GM12878 (cell line): ENCODE measurements around the gene SIN3A. TPM values are rescaled to one million over a fixed set of nuclear protein-coding genes. Genes with fewer than 3 reads are reported as not detected.

Source experiments
- ATAC-seq: fragments of 200-7000 bp; cut with Tn5 transposase; 3 replicates; pipeline ENCODE4 v1.9.1; 2020; ENCODE audit warnings: mild to moderate bottlenecking, moderate library complexity
- BruUV-seq: library from RNA; stranded (reverse); fragments of 400-500 nt; replicated peaks from 2 replicates; lab custom pipeline; 2021; lab: Mats Ljungman, UMichigan
- CTCF ChIA-PET: fragments of 300-600 bp; sonication (Branson Sonifier 250); formaldehyde crosslinking; extraction: SDS; loops from one replicate; lab custom pipeline; 2021; ENCODE audit warnings: inconsistent platforms; lab: Yijun Ruan, JAX
- POLR2A ChIA-PET: fragments of 350-600 bp; formaldehyde crosslinking; extraction: SDS; loops from one replicate; lab custom pipeline; 2021; ENCODE audit warnings: inconsistent platforms; lab: Charles Lee
- RAD21 ChIA-PET: fragments of 300-600 bp; sonication (Branson Sonifier 250); formaldehyde crosslinking; loops from one replicate; lab custom pipeline; 2023; ENCODE audit warnings: antibody characterized with exemption; ENCODE audit not compliant: unreplicated experiment; lab: Charles Lee
- SMC1A ChIA-PET: fragments of 300-600 bp; sonication (Branson Sonifier 250); formaldehyde crosslinking; loops from one replicate; lab custom pipeline; 2023; ENCODE audit not compliant: unreplicated experiment, uncharacterized antibody; lab: Charles Lee
- DNase-seq: peaks from one replicate; pipeline ENCODE4 v3.0.0-alpha.2; 2011; ENCODE audit warnings: low read depth, low spot score
- FAIRE-seq: peaks from 3 replicates; lab custom pipeline; 2011; peaks lifted over from hg19 to GRCh38; lab: Jason Lieb, UNC
- H2AFZ ChIP-seq: 2 replicates; pipeline ENCODE4 v1.6.0; 2011; ENCODE audit warnings: low read depth, low read length, control low read depth; ENCODE audit not compliant: control insufficient read depth
- H3K27ac ChIP-seq: 2 replicates; pipeline ENCODE4 v1.5.1; 2011; ENCODE audit warnings: control low read depth; ENCODE audit not compliant: control insufficient read depth, insufficient read depth
- H3K27me3 ChIP-seq, 2 experiments: replicated peaks in 1 of 2; 2 replicates each; pipeline versions ENCODE4 v1.6.0 to v1.6.1; 2011; ENCODE audit warnings: low read length in 1 of 2; ENCODE audit not compliant: control insufficient read depth in 2 of 2, insufficient read depth in 2 of 2
- H3K36me3 ChIP-seq, 2 experiments: 2 replicates each; pipeline ENCODE4 v1.5.1; 2011; ENCODE audit warnings: low read length in 1 of 2; ENCODE audit not compliant: control insufficient read depth in 2 of 2, insufficient read depth in 2 of 2
- H3K4me1 ChIP-seq: 2 replicates; pipeline ENCODE4 v1.6.1; 2011; ENCODE audit warnings: mild to moderate bottlenecking, low read length, moderate library complexity, mixed read lengths; ENCODE audit not compliant: control insufficient read depth, insufficient read depth
- H3K4me2 ChIP-seq: 2 replicates; pipeline ENCODE4 v1.6.0; 2011; ENCODE audit warnings: control low read depth; ENCODE audit not compliant: control insufficient read depth, insufficient read depth
- H3K4me3 ChIP-seq: fragments of 200-600 bp; sonication (generic); 2 replicates; pipeline ENCODE4 v1.5.1; 2016
- H3K79me2 ChIP-seq: 2 replicates; pipeline ENCODE4 v1.6.0; 2011; ENCODE audit warnings: low read length; ENCODE audit not compliant: control insufficient read depth, insufficient read depth
- H3K9ac ChIP-seq: 2 replicates; pipeline ENCODE4 v1.8.0; 2011; ENCODE audit warnings: low read length, control low read depth, mixed read lengths; ENCODE audit not compliant: control insufficient read depth, insufficient read depth
- H3K9me3 ChIP-seq: replicated peaks from 3 replicates; pipeline ENCODE4 v1.5.1; 2011; ENCODE audit warnings: mild to moderate bottlenecking, low read length; ENCODE audit not compliant: control insufficient read depth, insufficient read depth
- H4K20me1 ChIP-seq: 2 replicates; pipeline ENCODE4 v1.6.0; 2011; ENCODE audit not compliant: control insufficient read depth, insufficient read depth
- ASH2L ChIP-seq: fragments of 300-600, 200-600 bp; sonication (generic); IDR thresholded peaks from 2 replicates; pipeline ENCODE4 v1.6.1; 2017; ENCODE audit warnings: low read depth, mild to moderate bottlenecking, borderline replicate concordance
- BCL11A ChIP-seq: IDR thresholded peaks from 2 replicates; pipeline ENCODE4 v1.6.1; 2011; ENCODE audit warnings: low read depth, low read length
- CREM ChIP-seq: IDR thresholded peaks from 2 replicates; pipeline ENCODE4 v1.6.1; 2014; ENCODE audit warnings: antibody characterized with exemption, low read depth
- ESRRA ChIP-seq: IDR thresholded peaks from 2 replicates; pipeline ENCODE4 v1.6.1; 2012; ENCODE audit warnings: mild to moderate bottlenecking, low read length, improper control_type of control experiment
- JUND ChIP-seq: IDR thresholded peaks from 2 replicates; pipeline ENCODE4 v1.6.1; 2012; ENCODE audit warnings: low read depth, mild to moderate bottlenecking, low read length, improper control_type of control experiment, moderate library complexity
- LARP7 ChIP-seq: fragments of 450-650 bp; IDR thresholded peaks from 2 replicates; pipeline ENCODE4 v1.6.1; 2017; ENCODE audit warnings: mild to moderate bottlenecking
- MXI1 ChIP-seq: fragments of 150-350 bp; IDR thresholded peaks from 2 replicates; pipeline ENCODE4 v1.6.1; 2011; ENCODE audit warnings: low read depth, mild to moderate bottlenecking, inconsistent platforms, low read length, improper control_type of control experiment
- NFYB ChIP-seq: IDR thresholded peaks from 2 replicates; pipeline ENCODE4 v1.6.1; 2011; ENCODE audit warnings: low read depth, mild to moderate bottlenecking, low read length, improper control_type of control experiment, moderate library complexity; ENCODE audit not compliant: insufficient read depth
- PBX3 ChIP-seq: IDR thresholded peaks from 2 replicates; pipeline ENCODE4 v1.6.1; 2011; ENCODE audit warnings: mild to moderate bottlenecking, low read depth, low read length, moderate library complexity; ENCODE audit not compliant: insufficient replicate concordance
- RELA ChIP-seq: fragments of 450-650 bp; IDR thresholded peaks from 2 replicates; pipeline ENCODE4 v1.8.0; 2014; ENCODE audit warnings: borderline replicate concordance; ENCODE audit not compliant: partially characterized antibody
- SKIL ChIP-seq: fragments of 450-650 bp; IDR thresholded peaks from 2 replicates; pipeline ENCODE4 v1.6.1; 2017; ENCODE audit warnings: mild to moderate bottlenecking, low read depth, inconsistent platforms; ENCODE audit not compliant: poor library complexity, severe bottlenecking
- STAT3 ChIP-seq: IDR thresholded peaks from 2 replicates; pipeline ENCODE4 v1.6.1; 2011; ENCODE audit warnings: low read depth, low read length, improper control_type of control experiment
- TAF1 ChIP-seq: IDR thresholded peaks from 2 replicates; pipeline ENCODE4 v1.6.1; 2011; ENCODE audit warnings: mild to moderate bottlenecking, low read depth, low read length, borderline replicate concordance
- WRNIP1 ChIP-seq: IDR thresholded peaks from 2 replicates; pipeline ENCODE4 v1.6.1; 2011; ENCODE audit warnings: low read depth, low read length, improper control_type of control experiment, borderline replicate concordance
- ZNF24 ChIP-seq: fragments of 450-650 bp; IDR thresholded peaks from 2 replicates; pipeline ENCODE4 v1.6.1; 2017; ENCODE audit warnings: antibody characterized with exemption, mild to moderate bottlenecking
- WGBS: methylation state at CpG from one replicate; pipeline ENCODE4 v1.1.6; 2016; ENCODE audit warnings: low lambda C conversion rate; ENCODE audit not compliant: insufficient replicate concordance, insufficient coverage; ENCODE audit errors: missing lambda C conversion rate; 5-methylcytosine and 5-hydroxymethylcytosine counted together
- in situ Hi-C: fragments of 300-500 bp; cut with MboI; formaldehyde crosslinking; loops from 9 replicates; pipeline ENCODE4 v1.14.3; 2018; ENCODE audit warnings: mixed read lengths
- intact Hi-C: fragments of 100-400 bp; cut with micrococcal nuclease; formaldehyde crosslinking; loops from one replicate; pipeline ENCODE4 v1.14.2; 2022; ENCODE audit not compliant: unreplicated experiment
- polyA plus RNA-seq, 11 experiments: library from polyadenylated mRNA; depleted of rRNA in 4 of 11; unstranded in 6 of 11; stranded (reverse) in 5 of 11; fragments of >200 nt; fragmentation: Nextera tagmentation in 4 of 11; fragmentation: Illumina TruSeq in 1 of 11; extraction: Ambion mirVana in 4 of 11; extraction: Trizol in 1 of 11; gene quantifications; 1 replicate in 1 of 11; 2 replicates in 10 of 11; pipeline versions ENCODE4 v1.2.1 to v1.2.3, GENCODE V29; 2011 to 2016; ENCODE audit warnings: inconsistent platforms in 2 of 11, missing spikeins in 2 of 11, low read depth in 1 of 11
- total RNA-seq, 4 experiments: library from RNA; depleted of rRNA in 3 of 4; stranded (reverse); fragments of >200 nt in 3 of 4; fragmentation: Illumina TruSeq in 1 of 4; extraction: Trizol in 1 of 4; gene quantifications; 2 replicates each; pipeline versions ENCODE4 v1.2.1 to v1.2.3, GENCODE V29; 2013 to 2021
- TF ChIP-seq, protein P1 (sequence below): IDR thresholded peaks from 2 replicates; pipeline ENCODE4 v1.6.1; 2012; ENCODE audit warnings: low read length, inconsistent platforms

The SIN3A gene
- total and polyA plus RNA-seq, 10 of the 15 experiments (the other 5 are each of a cell fraction or from before 2014, with no cell fraction given) = 6.4 to 62.2 (median 29.2) TPM

- TF ChIP-seq, protein P1, sequence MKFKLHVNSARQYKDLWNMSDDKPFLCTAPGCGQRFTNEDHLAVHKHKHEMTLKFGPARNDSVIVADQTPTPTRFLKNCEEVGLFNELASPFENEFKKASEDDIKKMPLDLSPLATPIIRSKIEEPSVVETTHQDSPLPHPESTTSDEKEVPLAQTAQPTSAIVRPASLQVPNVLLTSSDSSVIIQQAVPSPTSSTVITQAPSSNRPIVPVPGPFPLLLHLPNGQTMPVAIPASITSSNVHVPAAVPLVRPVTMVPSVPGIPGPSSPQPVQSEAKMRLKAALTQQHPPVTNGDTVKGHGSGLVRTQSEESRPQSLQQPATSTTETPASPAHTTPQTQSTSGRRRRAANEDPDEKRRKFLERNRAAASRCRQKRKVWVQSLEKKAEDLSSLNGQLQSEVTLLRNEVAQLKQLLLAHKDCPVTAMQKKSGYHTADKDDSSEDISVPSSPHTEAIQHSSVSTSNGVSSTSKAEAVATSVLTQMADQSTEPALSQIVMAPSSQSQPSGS = no peak
- no peak for TF ChIP-seq ZNF24
- TF ChIP-seq NFYB = no peak
- no peak for TF ChIP-seq ESRRA
- TF ChIP-seq ASH2L = no peak
- no peak for TF ChIP-seq STAT3
- TF ChIP-seq RELA = no peak
- no peak for TF ChIP-seq WRNIP1
Measured at GRCh38 chr15:75455982-75456531, 4.6 kb upstream of the SIN3A start (continued).

DNA sequence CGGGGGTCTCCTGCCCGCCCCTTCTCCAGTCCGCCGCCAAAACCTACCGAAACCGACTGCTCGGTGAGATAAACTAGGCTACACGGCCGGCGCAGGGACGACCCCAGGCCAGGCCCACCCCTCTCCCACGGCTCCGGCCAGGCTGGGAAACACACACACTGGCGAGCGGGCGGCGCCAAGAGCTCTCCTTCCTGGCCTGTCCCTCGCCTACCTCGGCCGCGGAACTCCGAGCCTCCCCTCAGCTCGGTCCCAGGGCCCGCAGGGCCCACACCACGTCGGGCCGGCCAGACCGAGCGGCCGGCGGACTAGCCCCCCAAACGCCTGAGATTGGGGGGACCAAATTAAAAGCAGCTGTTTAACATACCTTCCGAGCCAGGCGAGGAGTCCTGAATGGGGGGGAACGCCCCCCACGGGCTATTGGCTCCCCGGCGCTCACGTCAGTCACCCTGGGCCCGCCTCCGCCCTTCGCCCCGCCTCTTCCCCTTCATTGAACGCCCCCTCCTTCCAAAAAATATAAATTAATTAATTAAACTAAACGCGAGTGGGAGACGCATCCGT, 4.0 kb upstream of the SIN3A start:
- ChIA-PET SMC1A (interaction anchor here (0.7 to 3.1 kb wide), 6 partner anchors 53 to 412 kb away, joined by 3 to 15 read pairs (median 4); partner anchors contain the start of genes IMP3 and MAN2C1), CTCF (interaction anchor here (0.8 to 6.1 kb wide), 6 partner anchors 14 to 192 kb away, joined by 3 to 63 read pairs (median 5); partner anchors contain the start of genes IMP3, MAN2C1 and SNX33), POLR2A (interaction anchor here (0.5 to 7.2 kb wide), 13 partner anchors 12 to 604 kb away, joined by 3 to 110 read pairs (median 4); partner anchors contain the start of genes IMP3, MAN2C1, PTPN9 and SNUPN), RAD21 (interaction anchor here (0.7 to 7.3 kb wide), 9 partner anchors 19 to 283 kb away, joined by 3 to 113 read pairs (median 9); partner anchors contain the start of genes IMP3, MAN2C1, PTPN9 and SNUPN)
- H3K36me3 ChIP-seq = no peaks in the 10 kb centered on the region
- H3K9ac ChIP-seq = peak overlapping the region; percentile 89
- no peaks in the 10 kb centered on the region; the same call in 1 of the 2 replicates for H4K20me1 ChIP-seq
- in situ Hi-C loops = loop anchor here (5.0 kb wide), 1 partner anchor 167 kb away; no protein-coding TSS in a partner anchor
- H3K9me3 ChIP-seq = no peaks in the 10 kb centered on the region
- H3K27me3 ChIP-seq = no peaks in the 10 kb centered on the region
- DNase-seq (peak; percentile 24), ATAC-seq (peak; percentile 24), FAIRE-seq (peak; percentile 61)
- peak overlapping the region; percentile 91 for H3K4me2 ChIP-seq
- H3K4me3 ChIP-seq = peak overlapping the region; percentile 76
- H3K4me1 ChIP-seq = peaks cover 5% of the 10 kb centered on the region
- H2AFZ ChIP-seq = peak overlapping the region; percentile 98
- BruUV-seq = no TSS peak
- peaks cover 20% of the 10 kb centered on the region for H3K79me2 ChIP-seq
- intact Hi-C loops = loop anchor here (2.0 kb wide), 1 partner anchor 185 kb away; the partner anchor contains the start of gene IMP3
- WGBS = 0% methylated on average over 40 of the region's 48 CpGs
- H3K27ac ChIP-seq = peak overlapping the region; percentile 79
- peak; percentile 43; the same call in 1 of the 2 replicates for TF ChIP-seq MXI1
- peak; percentile 76 for TF ChIP-seq PBX3
- TF ChIP-seq LARP7 = peak; percentile 50; the same call in 1 of the 2 replicates
- 0 out of 2 replicates have a peak, but pooled peaks have one; percentile 17 for TF ChIP-seq BCL11A
- peak; percentile 87 for TF ChIP-seq NFYB
- TF ChIP-seq SKIL = no peak
- TF ChIP-seq CREM = 0 out of 2 replicates have a peak, but pooled peaks have one; percentile 8
- no peak for TF ChIP-seq ESRRA
- TF ChIP-seq JUND = no peak
- peak; percentile 46; the same call in 1 of the 2 replicates for TF ChIP-seq TAF1
